Measurements from ENCODE around the gene FIS1.
"Not testable (repeated sequence)": the region's sequence is repeated elsewhere in the genome, so short reads cannot be mapped to it uniquely, and the experiment has no call there.

Gene FIS1

DNA sequence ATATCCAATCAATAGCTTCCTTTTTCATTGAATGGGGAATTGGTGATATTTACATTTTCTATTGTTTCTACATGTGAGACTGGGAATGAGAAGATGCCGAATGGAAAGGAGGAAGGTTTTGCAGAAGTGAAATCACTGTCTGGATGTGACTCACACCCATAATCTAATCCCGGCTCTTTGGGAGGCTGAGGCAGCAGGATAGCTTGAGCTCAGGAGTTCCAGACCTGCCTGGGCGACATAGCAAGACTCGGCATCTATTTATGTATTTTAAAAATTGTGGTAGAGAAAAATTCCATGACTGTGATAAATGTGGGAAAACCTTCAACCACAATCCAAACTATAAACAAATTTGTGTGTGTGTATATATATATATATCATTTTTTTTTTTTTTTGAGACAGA is 10.9 kb upstream of the FIS1 start:
- no peak for DNase-seq

DNA sequence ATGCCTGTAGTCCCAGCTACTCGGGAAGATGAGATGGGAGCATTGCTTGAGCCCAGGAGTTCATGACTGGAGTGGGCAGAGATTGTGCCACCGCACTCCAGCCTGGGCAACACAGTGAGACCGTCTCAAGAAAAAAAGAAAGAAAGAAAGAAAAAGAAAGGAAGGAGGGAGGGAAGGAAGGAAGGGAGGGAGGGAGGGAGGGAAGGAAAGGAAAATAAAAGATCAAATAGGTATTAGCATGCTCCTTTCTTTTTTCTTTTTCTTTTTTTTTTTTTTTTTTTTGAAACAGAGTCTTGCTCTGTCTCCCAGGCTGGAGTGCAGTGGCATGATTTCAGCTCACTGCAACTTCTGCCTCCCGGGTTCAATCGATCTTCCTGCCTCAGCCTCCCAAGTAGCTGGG is 8.3 kb upstream of the FIS1 start:
- DNase-seq, result not testable (repeated sequence)

DNA sequence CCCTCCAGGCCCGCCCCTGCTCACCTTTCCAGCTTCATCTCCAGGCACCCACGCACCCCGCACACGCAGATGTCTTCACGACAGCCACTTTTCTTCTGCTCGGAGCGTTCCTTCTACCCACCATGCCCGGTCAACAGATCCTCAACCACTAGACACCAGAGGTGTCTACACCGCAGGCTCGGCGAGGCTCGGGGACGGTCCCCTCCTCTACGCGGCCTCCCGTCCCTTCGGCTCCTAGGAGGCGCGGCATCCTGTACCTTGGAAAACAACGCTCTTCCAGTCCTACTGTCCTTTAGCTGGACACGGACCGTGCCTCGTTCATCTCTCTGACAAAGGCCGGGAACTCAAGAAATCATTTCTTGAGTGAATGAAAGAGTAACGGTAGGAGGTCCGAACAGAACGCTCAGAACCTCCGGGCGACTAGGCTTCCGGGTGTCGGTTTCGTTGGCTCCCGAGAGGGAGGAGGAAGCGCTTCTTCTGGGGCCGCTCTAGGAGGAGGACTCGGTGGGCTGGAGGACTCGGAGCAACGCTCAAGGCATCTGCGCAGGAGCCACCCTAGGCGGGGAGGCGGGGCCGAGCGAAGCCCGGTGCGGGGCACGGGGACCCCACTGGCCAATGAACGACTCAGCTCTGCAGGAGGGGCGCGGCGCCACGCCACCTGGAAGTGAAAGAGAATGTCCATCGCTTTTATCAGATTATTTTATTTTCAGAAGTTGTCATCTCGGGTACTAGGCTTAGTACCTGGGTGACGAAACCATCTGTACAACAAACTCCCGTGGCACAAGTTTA is 7.2 kb upstream of the FIS1 start:
- peak; percentile 94 for DNase-seq

DNA sequence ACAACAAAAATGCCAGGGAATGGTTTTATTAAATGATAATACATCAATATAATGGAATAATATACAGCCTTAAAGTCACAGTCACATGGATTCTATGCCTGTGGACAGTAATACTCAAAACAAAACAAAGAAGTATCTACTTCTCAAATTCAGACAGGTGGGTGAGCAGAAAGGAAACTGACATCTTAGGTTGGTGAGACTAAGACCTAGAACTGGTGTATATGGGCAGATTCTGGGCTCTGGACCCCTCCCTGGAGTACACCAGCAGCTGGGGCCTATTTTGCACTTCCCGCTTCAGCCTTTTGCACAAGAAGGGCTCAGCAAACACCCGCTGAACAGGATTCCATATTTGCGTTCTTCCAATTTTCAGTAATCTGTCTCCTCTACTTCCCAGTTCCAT is 5.4 kb upstream of the FIS1 start:
- DNase-seq, result no peak

DNA sequence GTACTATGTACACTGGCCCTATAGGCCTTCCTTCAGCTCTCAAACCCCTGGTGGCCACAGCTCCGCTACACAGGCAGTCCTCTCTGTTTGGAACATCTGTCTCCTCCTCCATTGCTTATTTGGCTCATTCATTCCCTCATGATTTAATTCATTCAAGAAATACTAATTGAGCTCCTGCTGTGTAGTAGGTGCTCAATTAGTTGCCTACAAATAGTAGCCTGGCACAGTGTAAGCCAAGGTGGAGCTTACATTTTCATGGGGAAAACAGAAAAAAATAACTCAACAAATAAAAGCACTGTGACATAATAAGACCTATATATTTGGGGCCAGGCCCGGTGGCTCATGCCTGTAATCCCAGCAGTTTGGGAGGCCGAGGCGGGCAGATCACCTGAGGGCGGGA is 3.4 kb upstream of the FIS1 start:
- DNase-seq, result no peak

DNA sequence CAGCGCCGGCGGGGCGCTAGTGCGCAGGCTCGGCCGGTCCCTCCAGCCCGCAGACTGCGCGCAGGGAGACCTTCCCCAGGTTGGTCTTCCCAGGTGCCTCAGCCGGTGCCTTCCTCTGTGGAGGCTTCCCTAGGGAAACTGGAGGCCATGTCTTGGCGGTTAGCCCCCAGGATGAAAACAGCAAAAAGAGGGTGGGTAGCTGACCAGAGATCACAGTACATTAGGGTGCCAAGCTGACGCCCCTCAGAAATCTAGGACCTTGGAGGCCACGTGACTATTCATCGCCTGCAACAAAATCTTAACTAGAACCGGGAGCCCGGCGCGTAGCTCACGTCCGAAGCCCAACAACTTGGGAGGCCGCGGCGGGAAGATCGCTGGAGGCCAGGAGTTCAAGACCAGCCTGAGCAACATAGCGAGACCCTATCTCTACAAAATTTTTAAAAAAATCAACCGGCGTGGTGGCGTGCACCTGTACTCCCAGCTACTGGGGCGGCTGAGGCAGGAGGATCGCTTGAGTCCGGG is 327 bp upstream of the FIS1 start:
- no peak for DNase-seq

DNA sequence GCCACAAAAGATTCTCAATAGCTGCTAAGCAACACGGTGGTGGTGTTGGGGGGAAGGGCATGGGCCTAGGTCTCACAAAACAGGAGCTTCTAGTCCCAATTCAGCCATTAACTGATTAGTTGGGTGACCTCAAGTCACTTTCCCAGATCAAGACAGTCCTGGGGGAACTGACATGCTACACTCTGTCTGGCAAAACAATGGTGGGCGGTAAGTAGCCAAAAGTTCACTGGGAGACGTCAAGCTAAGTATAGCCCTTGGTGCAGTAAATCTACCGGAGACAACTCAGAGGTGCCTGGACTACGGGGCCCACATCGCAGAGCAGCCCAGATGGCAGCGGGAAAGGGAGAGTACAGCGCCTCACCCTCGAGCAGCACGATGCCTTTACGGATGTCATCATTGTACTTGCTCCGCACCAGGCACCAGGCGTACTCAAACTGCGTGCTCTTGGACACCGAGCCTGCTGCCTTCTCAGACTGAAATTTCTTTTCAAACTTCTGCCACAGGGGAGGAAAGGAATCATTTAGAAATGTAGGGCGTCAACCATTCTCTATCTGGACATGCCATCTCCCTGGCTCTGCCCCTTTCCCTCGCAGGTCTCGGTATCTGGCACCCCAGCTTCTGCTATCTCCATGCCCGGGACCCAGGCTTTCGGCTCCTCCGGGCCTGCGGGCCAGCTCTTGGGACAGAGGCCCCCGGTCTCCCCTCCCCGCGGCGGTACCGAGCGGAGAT is 1.1 kb downstream of the FIS1 start:
- DNase-seq, result no peak

DNA sequence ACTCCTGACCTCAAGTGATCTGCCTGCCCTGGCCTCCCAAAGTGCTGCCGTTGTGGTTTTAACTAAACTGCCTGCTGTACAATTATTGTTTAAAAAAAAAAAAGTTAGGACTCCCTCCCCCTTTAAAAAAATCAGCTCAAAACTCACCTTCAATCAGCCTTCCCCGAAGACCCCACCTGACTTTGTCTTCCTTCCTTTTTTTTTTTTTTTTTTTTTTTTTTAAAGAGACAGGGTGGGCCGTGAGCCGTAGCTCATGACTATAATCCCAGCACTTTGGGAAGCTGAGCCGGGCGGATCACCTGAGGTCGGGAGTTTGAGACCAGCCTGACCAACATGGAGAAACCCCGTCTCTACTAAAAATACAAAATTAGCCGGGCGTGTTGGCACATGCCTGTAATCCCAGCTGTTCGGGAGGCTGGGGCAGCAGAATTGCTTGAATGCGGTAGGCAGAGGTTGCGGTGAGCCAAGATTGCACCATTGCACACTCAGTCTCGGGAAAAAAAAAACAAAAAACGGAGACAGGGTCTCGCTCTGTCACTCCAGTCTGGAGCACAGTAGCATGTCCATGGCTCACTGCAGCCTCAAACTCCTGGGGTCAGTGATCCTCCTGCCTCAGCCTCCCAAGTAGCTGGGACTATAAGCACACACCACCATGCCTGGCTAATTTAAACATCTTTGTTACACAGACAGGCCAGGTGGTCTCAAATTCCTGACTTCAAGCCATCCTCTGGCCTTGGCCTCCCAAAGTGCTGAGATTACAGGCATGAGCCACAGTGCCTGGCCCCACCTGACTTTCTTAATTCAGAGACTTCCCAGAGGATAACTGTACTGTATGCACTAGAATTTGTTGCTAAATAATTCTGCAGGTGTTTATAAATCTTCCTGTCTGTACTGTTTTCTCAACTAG is 3.2 kb downstream of the FIS1 start:
- DNase-seq, result no peak

DNA sequence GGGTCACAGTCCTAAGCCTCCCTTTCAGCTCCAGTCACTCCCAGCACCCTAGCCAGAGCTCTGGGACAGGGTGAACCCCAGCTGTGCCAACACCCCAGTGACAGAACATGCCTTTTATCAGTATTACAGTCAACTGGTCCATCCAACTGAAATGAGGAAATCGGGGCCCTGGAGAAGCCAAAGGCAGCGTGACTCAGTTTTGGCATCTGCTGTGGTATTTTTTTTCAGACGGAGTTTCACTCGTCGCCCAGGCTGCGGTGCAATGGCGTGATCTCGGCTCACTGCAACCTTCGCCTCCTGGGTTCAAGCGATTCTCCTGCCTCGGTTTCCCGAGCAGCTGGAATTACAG is 3.9 kb downstream of the FIS1 start:
- DNase-seq, result no peak

DNA sequence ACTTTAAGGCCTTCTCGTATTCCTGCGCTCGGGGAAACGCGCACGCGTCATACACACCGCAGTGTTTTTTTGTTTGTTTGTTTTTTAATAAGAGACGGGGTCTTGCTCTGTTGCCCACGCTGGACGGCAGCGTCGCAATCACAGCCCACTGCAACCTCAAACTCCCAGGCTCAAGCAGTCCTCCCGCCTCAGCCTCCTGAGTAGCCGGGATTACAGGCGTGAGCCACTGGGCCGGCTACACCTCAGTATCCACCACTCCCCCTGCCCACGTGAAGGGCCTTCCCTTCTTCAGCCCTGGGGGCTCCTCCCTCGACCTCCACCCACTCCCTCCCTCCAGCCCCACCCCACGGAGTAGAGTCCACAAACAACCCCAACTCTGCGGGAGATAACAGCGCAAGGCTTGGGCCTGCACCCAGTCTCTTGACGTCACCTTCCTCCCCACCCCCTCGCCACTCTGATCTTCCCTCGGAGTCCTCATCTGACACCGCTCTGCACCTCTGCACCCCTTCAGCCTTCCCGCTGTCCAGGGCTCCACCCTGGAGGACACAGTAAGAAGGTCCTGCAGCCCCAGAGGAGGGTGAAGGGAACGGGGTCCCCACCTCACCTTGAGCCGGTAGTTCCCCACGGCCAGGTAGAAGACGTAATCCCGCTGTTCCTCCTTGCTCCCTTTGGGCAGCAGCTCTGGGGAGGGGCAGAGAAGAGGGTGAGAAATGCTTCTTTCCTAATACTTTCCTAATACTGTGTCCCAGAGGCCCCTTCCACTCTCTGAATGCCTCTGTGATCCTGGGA is 4.5 kb downstream of the FIS1 start:
- no peak for DNase-seq

DNA sequence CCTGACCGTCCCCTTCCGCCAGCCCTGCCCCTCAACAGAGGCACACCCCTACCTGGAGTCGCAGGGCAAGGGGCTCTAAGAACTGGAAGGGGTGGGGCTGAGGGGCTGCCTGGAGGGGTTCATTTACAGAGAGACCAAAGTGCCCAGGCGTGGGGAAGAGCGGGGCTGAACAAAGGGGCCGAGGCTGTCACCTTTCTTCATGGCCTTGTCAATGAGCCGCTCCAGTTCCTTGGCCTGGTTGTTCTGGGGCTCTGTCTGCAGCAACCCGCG is 5.0 kb downstream of the FIS1 start:
- no peak for DNase-seq

DNA sequence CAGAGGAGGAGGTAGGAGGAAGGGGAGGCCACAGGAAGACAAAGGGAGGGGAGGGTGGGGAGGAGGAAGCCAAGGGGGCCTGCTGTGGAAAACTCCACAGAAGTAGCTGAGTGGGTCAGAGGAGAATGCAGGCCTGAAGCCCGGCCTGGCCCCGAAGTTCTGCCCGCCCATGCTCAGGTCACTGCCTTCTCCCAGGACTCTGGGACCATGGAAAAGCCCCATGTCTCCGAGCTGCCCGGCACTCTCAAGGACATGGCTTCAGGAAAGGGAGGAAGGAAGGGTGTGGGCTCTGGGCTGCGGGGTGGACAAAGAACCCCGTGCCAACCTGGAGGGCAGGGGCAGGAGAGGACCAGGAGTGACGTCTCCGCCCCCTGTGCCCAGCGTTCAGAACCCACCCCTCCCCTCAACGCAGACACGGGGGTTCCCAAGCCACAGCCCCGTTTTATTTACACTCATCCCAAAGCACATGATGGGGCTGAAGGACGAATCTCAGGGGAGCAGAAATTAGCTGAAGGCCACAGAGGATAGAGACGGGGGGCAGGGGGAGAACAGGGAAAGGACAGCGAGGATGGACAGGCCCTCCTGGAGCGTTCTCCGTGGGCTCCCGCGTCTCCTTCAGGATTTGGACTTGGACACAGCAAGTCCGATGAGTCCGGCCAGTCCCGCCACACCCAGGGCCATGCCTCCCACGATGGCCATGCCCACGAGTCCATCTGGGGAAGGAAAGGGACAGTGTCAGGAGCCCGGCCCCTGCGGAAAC is 5.5 kb downstream of the FIS1 start:
- no peak for DNase-seq

DNA sequence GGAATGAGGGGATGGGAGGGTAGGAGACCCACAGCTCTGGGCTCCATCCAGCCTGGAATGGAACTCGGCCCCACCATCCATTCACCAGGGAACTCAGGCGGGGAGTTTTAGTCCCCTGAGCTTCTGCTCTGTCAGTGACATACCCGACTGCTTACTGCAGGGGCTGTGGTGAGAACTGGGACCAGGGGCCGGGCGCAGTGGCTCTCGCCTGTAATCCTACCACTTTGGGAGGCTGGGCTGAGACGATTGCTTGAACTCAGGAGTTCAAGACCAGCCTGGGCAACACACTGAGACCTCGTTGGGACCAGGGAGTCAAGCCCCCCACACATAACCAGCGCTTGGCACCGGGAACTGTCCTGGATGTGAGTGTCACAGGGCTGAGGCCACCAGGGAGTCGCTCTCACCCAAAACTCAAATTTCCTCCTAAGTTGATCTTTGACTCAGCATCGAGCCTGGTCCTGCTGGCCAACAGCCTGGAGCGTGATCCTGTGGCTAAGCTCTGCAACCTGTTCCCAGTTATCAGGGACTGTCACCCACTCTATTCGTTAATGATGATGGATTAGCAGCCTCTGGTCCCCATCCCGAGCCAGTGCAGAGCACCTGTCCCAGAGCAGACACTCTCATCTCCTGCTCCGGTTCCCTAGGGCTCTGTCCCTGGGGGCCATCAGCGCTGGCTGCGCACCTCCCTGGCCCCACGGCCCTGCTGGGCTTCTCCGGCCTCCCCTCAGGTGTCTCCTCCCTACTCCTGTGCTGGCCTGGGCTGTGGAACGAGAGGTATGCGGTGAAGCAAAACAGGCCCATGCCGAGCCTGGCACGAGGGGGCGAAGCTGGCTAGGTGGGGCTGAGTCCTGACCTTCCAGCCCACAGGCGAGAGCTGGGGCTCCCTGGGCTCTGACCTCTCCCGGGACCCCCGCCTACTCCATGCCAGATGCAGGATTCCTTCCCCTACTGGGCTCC is 6.4 kb downstream of the FIS1 start:
- DNase-seq, result no peak

DNA sequence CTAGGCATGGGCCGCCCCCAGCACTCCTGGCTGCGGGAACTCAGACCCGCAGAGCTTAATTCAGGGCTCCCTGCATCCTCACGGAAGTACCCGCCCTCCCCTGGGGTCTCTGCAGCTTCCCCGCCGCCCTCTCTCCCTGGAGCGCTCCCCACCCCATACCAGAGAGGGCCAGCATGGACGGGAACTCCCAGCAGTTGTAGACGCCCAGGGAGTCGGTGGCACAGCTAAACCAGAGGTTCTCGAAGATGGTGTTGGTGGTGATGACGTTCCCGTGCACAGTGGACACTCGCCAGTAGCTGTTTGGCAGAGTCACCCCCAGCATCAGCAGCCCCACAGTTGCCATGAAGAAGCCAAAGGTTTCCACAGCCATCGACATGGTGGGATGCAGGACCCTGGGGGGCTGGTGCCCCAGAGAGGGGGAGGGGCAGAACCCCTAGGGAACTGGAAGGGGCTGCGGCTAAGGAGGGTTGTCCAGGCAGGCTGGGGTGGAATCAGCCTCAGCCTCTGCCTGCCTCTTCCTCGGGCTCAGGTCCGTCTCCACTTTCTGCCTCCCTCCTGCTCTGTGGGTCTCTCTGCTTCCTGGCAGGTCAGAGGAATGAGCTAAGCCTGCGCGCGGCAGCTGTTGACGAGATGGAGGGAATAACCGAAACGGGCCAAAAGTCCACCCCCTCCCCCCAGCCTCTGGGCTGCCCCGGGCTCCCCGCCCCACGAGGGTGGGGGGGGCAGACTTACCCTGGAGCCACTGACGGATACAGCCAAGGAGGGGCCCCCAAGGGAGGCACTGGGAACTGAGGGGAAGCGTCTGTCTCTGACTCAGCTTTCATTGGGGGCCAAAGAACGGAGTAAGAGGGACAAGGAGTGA is 7.4 kb downstream of the FIS1 start, which contains the start of gene CLDN15:
Gene CLDN15 (minus strand): TSS at position 597 of the 862 bp plus-strand sequence. CDS start 221 bp downstream, at position 376.
- DNase-seq, result no peak

DNA sequence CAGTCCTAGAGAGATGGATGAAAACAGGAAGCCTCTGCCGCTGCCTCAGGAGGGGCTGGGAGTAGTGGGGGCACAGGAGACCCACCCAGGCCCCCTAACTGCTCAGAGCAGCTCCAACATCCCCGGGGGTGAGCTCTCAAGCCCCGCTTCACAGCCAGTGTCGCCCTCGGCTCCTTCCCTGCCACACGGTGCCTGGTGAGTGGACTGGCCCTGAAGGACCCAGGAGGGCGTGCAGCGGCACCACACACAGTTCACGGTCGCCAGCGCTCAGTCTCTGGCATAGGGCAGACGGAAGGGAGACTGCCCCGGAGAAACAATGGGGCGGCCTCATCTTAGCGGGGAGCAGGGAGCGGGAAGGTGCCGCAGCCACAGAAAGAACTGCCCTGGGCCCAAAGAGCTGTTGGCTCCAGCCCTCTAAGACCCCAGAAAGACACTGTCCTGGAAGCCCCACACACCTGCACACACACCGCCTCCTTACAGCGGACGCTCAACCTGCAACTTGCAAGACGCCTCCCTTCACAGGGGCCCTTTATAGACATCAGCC is 8.5 kb downstream of the FIS1 start:
- no peak for DNase-seq

DNA sequence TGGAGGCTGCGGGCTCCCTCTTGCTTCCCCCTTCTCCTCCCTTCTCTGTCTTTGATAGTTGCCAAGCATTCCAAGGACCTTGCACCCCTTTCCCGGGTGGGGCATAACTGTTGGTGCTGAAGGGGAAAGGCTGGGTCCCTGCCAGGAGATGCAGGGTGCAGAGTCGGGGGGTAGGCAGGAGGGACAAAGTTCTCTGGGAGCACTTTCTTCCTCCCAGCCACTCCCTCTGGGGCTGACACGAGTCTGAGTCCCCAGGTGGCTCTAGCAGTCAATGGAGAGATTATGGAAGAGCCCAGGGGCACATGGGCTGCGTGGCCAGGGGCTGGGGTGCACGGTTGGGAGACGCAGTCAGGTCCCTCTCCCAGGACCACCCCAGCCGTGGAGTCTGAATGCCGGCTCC is 9.4 kb downstream of the FIS1 start:
- DNase-seq, result no peak

DNA sequence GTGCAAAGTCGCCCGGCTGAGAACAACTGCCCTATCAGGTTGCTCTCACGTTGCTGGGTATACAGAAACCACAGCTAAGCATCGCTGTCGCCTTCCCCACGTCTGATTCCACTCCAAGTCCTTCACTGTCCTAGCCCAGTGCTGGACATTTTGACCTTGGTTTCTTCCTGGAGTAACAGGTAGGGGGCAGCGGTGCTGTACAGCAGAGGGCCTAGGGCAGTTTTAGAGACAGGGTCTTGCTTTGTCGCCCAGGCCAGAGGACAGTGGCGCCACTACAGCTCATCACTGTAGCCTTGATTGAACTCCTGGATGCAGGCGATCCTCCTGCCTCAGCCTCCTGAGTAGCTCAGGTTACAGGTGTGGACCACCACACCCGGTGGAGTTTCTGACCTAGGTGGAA is 9.8 kb downstream of the FIS1 start:
- no peak for DNase-seq

DNA sequence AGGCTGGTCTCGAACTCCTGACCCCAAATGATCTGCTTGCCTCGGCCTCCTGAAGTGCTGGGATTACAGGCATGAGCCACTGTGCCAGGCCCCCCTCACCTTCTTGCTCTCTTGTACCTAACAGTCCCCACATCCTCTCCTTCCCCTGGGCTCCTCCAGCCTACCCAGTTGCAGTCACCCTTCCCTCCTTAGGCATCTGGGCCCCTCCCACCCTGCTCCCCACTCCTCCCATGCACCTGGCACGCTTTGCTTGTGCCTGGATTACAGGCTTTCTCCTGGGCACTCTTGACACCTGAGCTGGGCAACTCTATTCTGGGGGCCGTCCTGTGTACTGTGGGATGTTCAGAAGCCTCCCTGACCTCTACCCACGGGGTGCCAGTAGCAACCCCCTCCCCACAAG is 10.2 kb downstream of the FIS1 start:
- no peak for DNase-seq

DNA sequence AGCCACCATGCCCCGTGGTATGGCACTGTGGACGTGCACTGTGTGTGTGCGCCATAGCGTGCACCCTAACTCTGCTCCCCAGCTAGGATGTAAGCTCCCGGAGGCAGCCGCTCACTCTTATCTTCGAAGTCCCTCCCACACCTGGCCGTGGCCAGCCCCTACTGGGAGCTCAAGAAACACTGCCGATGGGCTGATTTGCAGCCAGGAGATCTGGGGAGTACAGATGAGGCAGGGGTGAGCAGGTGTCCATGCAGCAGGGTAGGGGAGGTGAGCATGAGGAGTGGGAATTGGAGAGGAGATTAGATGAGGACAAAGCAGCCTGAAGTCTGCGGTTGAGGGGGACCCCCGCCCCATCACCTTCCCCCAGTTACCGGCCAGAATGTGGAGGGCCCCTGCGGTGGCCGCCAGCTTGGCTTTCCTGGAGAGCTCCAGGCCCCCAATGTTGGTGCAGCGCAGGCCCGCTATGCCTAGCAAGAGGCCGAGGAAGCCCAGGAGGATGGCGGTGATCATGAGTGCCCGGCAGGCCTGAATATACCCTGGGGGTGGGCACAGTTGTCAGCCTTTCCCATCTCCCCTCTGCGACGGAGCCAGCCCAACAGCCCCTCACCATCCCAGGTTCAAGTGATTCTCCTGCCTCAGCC is 10.9 kb downstream of the FIS1 start:
- DNase-seq, result no peak

All from NCI-H1105 treated with DMSO at 0.1 percent for 48 hours (cell line).